Gastroesophageal sphincter (tissue), 4 donors: ENCODE measurements around the gene RNF148. TPM values are rescaled to one million over a fixed set of nuclear protein-coding genes. Genes with fewer than 3 reads are reported as not detected.

Experiments
- ATAC-seq: fragments of 150-250 bp; one replicate; pipeline ENCODE4 v1.9.1; 2016; ENCODE audit warnings: mild to moderate bottlenecking, moderate library complexity
- H3K27ac ChIP-seq, 4 donors: fragments of 200-600 bp; sonication (generic) in 3 of 4; 1 replicate in 3 of 4; 2 replicates in 1 of 4; pipeline ENCODE4 v1.5.1; 2016 to 2019
- H3K27me3 ChIP-seq: fragments of 200-600 bp; sonication (generic); one replicate; pipeline ENCODE4 v1.5.1; 2019
- H3K36me3 ChIP-seq, 2 donors: fragments of 200-600 bp; sonication (generic); one replicate each; pipeline ENCODE4 v1.5.1; 2019; ENCODE audit warnings: control low read depth in 1 of 2
- H3K4me1 ChIP-seq, 3 donors: fragments of 200-600 bp; sonication (generic); 1 replicate in 2 of 3; 2 replicates in 1 of 3; pipeline ENCODE4 v1.5.1; 2016 to 2019; ENCODE audit warnings: control low read depth in 2 of 3
- H3K4me3 ChIP-seq, 2 donors: fragments of 200-600 bp; sonication (generic); one replicate each; pipeline ENCODE4 v1.5.1; 2019; ENCODE audit warnings: mild to moderate bottlenecking in 1 of 2, moderate library complexity in 1 of 2
- H3K9me3 ChIP-seq, 3 donors: fragments of 200-600 bp; sonication (generic); one replicate each; pipeline ENCODE4 v1.5.1; 2017 to 2019; ENCODE audit warnings: control low read depth in 2 of 3
- EP300 ChIP-seq: sonication (generic); formaldehyde crosslinking; IDR thresholded peaks from one replicate; pipeline ENCODE4 v1.6.1; 2017; ENCODE audit warnings: antibody characterized with exemption, mild to moderate bottlenecking
- POLR2A ChIP-seq, 2 donors: fragments of 450-650 bp; IDR thresholded peaks; one replicate each; pipeline ENCODE4 v1.6.1; 2017; ENCODE audit warnings: antibody characterized with exemption in 2 of 2, mild to moderate bottlenecking in 2 of 2, moderate library complexity in 1 of 2
- POLR2AphosphoS5 ChIP-seq: sonication (generic); formaldehyde crosslinking; IDR thresholded peaks from one replicate; pipeline ENCODE4 v1.6.1; 2017; ENCODE audit warnings: antibody characterized with exemption
- WGBS, 2 donors: methylation state at CpG; one replicate each; pipeline ENCODE4 v1.1.5; 2018; ENCODE audit warnings: low coverage in 1 of 2; 5-methylcytosine and 5-hydroxymethylcytosine counted together
- total RNA-seq, 4 donors: library from RNA; depleted of rRNA; stranded (reverse); fragments of >200 nt; gene quantifications; one replicate each; pipeline ENCODE4 v1.1.0, GENCODE V29; 2016
- TF ChIP-seq, protein P1 (sequence below), 4 experiments: fragments of 200-600 bp in 2 of 4; fragments of 450-650 bp in 2 of 4; sonication (generic) in 1 of 4; IDR thresholded peaks; one replicate each; pipeline ENCODE4 v1.5.1; 2017 to 2019; ENCODE audit warnings: antibody characterized with exemption in 4 of 4, mild to moderate bottlenecking in 2 of 4, moderate library complexity in 2 of 4

The RNF148 gene
- total RNA-seq, 4 donors from 2014 or later = 0.27 to 15.3 (median 1.1) TPM

DNA sequence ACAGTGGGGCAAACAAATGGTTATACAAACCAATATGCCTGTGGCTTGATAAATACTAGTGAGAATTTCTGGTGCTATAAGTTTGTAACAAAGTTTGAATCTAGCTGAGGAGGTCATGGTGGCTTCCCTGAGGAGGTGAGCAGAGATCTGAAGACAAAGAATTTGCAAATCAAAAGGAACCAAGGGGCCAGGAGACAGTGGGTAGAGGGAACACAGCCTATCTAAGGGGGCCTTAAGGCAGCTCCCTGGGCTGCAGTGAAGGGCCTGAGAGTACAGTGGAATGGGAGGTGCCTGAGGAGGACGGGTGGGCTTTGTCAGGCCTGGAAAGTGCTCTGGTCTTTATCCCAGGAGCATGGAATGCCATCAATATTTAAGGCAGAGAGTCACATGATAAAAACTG is 25.6 kb downstream of the RNF148 start:
- no peak for ATAC-seq
- Histone ChIP-seq H3K4me1 (peaks cover 0 to 16% (median 5%) of the 10 kb centered on the region in 3 donors), H3K9me3 (no peaks in the 10 kb centered on the region), H3K4me3 (no peak overlapping the region), H3K27me3 (no peaks in the 10 kb centered on the region), H3K27ac (no peak overlapping the region), H3K36me3 (no peaks in the 10 kb centered on the region)
- TF ChIP-seq, protein P1, sequence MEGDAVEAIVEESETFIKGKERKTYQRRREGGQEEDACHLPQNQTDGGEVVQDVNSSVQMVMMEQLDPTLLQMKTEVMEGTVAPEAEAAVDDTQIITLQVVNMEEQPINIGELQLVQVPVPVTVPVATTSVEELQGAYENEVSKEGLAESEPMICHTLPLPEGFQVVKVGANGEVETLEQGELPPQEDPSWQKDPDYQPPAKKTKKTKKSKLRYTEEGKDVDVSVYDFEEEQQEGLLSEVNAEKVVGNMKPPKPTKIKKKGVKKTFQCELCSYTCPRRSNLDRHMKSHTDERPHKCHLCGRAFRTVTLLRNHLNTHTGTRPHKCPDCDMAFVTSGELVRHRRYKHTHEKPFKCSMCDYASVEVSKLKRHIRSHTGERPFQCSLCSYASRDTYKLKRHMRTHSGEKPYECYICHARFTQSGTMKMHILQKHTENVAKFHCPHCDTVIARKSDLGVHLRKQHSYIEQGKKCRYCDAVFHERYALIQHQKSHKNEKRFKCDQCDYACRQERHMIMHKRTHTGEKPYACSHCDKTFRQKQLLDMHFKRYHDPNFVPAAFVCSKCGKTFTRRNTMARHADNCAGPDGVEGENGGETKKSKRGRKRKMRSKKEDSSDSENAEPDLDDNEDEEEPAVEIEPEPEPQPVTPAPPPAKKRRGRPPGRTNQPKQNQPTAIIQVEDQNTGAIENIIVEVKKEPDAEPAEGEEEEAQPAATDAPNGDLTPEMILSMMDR (IDR thresholded peaks at IDR 0.05) = no peak
- no peak for TF ChIP-seq EP300
- TF ChIP-seq POLR2AphosphoS5 = no peak
- no peak for TF ChIP-seq POLR2A (IDR thresholded peaks at IDR 0.05)
- WGBS, 2 donors = 40% methylated on average over 1 of the region's 1 CpG

DNA sequence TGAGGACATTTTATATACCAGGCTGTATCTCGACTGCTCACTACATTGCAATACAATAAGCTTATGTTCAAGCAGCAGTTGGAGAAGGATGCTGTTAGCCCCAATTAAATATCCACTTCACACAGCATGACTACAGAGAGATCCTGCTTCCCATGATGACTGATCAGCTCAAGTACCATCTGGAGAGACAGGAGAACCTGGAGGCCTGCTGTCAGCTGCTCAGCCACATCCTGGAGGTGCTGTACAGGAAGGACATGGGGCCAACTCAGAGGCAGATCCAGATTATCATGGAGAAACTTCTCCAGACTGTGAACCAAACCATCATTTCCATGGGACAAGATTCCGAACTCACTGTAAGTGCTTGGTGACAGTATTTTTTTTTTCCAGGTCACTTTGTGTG is 26.3 kb downstream of the RNF148 start:
- Histone ChIP-seq H3K4me1 (peaks cover 0 to 16% (median 5%) of the 10 kb centered on the region in 3 donors), H3K27ac (no peak overlapping the region), H3K9me3 (no peaks in the 10 kb centered on the region), H3K4me3 (no peak overlapping the region), H3K36me3 (no peaks in the 10 kb centered on the region), H3K27me3 (no peaks in the 10 kb centered on the region)
- WGBS, 2 donors = 57 to 62% methylated on average over 1 to 2 of the region's 2 CpGs
- no peak for ATAC-seq
- TF ChIP-seq EP300 = no peak
- TF ChIP-seq POLR2A (IDR thresholded peaks at IDR 0.05) = no peak
- no peak for TF ChIP-seq POLR2AphosphoS5
- TF ChIP-seq, protein P1 (IDR thresholded peaks at IDR 0.05) = no peak

DNA sequence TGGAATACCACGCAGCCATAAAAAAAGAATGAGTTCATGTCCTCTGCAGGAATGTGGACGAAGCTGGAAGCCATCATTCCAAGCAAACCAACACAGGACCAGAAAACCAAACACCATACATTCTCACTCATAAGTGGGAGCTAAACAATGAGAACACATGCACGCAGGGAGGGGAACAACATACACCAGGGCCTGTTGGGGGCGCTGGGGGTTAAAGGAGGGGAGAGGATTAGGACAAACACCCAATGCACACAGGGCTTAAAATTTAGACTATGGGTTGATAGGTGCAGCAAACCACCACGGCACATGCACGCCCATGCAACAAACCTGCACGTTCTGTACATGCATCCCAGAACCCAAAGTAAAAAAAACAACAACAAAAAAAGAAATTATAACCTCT is 27.1 kb downstream of the RNF148 start:
- Histone ChIP-seq H3K4me1 (peaks cover 0 to 16% (median 5%) of the 10 kb centered on the region in 3 donors), H3K27ac (no peak overlapping the region), H3K9me3 (no peaks in the 10 kb centered on the region), H3K4me3 (no peak overlapping the region), H3K36me3 (no peaks in the 10 kb centered on the region), H3K27me3 (no peaks in the 10 kb centered on the region)
- TF ChIP-seq EP300 = no peak
- TF ChIP-seq POLR2A (IDR thresholded peaks at IDR 0.05) = no peak
- no peak for TF ChIP-seq POLR2AphosphoS5
- TF ChIP-seq, protein P1 (IDR thresholded peaks at IDR 0.05) = no peak
- ATAC-seq = no peak
- 78 to 97% methylated on average over 4 to 7 of the region's 7 CpGs for WGBS, 2 donors

DNA sequence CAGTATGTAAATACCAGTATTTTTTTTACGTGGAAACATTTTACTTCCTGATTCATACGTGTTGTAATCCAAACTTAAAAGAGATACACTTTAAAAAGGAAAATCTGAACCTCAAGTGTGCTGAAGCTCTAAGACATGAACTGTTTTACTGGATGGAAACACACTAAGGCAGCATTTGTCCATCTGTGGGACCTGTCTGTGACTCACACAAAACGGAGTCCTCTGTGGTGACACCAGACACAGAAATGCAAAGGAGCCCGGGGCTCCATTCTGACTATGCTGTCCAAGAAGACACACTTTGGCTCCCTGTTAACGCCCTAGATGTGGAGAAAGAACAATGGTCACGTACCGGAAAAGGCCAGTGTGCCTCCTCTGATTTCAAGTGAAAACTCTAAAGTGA is 27.7 kb downstream of the RNF148 start:
- H3K4me3 ChIP-seq = no peak overlapping the region
- 48 to 62% methylated on average over 6 to 7 of the region's 7 CpGs for WGBS, 2 donors
- no peak overlapping the region for H3K27ac ChIP-seq
- TF ChIP-seq EP300 = no peak
- TF ChIP-seq POLR2AphosphoS5 = no peak
- ATAC-seq = no peak
- H3K36me3 ChIP-seq = no peaks in the 10 kb centered on the region
- H3K27me3 ChIP-seq = no peaks in the 10 kb centered on the region
- H3K9me3 ChIP-seq = no peaks in the 10 kb centered on the region
- peaks cover 0 to 16% (median 5%) of the 10 kb centered on the region in 3 donors for H3K4me1 ChIP-seq

DNA sequence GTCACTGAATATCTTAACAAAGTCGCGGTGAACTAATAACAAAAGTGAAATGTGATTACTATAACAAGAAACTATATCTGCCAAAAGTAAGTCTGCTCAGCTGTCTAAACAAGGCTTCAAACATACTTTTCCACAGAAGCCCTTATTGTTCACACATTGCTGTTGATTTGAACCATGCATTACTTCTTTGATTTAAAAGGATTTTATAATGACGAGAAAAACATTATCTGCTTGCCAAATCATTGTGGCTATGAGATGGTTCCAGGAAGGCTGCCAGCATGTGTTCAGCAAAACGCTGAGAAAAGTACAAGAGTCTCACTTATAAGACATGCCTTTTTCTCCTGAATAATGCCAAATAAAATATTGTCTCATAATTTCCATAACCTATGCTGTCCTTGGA is 28.2 kb downstream of the RNF148 start:
- Histone ChIP-seq H3K4me1 (peaks cover 0 to 16% (median 5%) of the 10 kb centered on the region in 3 donors), H3K9me3 (no peaks in the 10 kb centered on the region), H3K27ac (no peak overlapping the region), H3K4me3 (peak overlapping the region in 1 of 2 donors; percentile 2), H3K27me3 (no peaks in the 10 kb centered on the region), H3K36me3 (no peaks in the 10 kb centered on the region)
- 0 to 6% methylated on average over 4 of the region's 4 CpGs for WGBS, 2 donors
- ATAC-seq = no peak
- no peak for TF ChIP-seq EP300
- no peak for TF ChIP-seq POLR2A (IDR thresholded peaks at IDR 0.05)
- no peak for TF ChIP-seq POLR2AphosphoS5

DNA sequence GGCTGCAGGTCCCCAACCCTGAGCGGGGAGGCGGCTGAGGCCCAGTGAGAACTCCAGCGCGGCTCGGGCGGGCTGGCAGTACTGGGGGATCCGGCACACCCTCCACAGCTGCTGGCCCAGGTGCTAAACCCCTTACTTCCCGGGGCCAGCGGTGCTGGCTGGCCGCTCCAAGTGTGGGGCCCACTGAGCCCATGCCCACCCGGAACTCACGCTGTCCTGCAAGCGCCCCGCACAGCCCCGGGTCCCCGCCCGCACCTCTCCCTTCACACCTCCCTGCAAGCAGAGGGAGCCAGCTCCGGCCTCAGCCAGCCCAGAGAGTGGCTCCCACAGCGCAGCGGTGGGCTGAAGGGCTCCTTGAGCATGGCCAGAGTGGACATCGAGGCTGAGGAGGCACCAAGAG is 28.8 kb downstream of the RNF148 start:
- Histone ChIP-seq H3K4me1 (peaks cover 0 to 16% (median 5%) of the 10 kb centered on the region in 3 donors), H3K27ac (no peak overlapping the region), H3K27me3 (no peaks in the 10 kb centered on the region), H3K9me3 (no peaks in the 10 kb centered on the region), H3K4me3 (no peak overlapping the region), H3K36me3 (no peaks in the 10 kb centered on the region)
- no peak for TF ChIP-seq POLR2AphosphoS5
- TF ChIP-seq EP300 = no peak
- TF ChIP-seq, protein P1 (IDR thresholded peaks at IDR 0.05) = no peak
- no peak for TF ChIP-seq POLR2A (IDR thresholded peaks at IDR 0.05)
- no peak for ATAC-seq
- 95% methylated on average over 4 of the region's 21 CpGs; no CpG with 5 or more reads in 1 of the 2 donors for WGBS, 2 donors
